Measurements from ENCODE around the gene GLCE.

Gene GLCE

GRCh38 chr15:69172847-69173246 is 12.4 kb downstream of the GLCE start:
- TF ChIP-seq, protein P1, sequence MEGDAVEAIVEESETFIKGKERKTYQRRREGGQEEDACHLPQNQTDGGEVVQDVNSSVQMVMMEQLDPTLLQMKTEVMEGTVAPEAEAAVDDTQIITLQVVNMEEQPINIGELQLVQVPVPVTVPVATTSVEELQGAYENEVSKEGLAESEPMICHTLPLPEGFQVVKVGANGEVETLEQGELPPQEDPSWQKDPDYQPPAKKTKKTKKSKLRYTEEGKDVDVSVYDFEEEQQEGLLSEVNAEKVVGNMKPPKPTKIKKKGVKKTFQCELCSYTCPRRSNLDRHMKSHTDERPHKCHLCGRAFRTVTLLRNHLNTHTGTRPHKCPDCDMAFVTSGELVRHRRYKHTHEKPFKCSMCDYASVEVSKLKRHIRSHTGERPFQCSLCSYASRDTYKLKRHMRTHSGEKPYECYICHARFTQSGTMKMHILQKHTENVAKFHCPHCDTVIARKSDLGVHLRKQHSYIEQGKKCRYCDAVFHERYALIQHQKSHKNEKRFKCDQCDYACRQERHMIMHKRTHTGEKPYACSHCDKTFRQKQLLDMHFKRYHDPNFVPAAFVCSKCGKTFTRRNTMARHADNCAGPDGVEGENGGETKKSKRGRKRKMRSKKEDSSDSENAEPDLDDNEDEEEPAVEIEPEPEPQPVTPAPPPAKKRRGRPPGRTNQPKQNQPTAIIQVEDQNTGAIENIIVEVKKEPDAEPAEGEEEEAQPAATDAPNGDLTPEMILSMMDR (IDR thresholded peaks at IDR 0.05; ENCODE audit: low read depth, low read length) = no peak
- H3K4me3 ChIP-seq (replicated peaks in 1 of 2; ENCODE audit: low read depth in 2 of 2, low read length in 2 of 2) = no peak overlapping the region
- no peak for DNase-seq (ENCODE audit: low read depth in 2 of 2)

DNA sequence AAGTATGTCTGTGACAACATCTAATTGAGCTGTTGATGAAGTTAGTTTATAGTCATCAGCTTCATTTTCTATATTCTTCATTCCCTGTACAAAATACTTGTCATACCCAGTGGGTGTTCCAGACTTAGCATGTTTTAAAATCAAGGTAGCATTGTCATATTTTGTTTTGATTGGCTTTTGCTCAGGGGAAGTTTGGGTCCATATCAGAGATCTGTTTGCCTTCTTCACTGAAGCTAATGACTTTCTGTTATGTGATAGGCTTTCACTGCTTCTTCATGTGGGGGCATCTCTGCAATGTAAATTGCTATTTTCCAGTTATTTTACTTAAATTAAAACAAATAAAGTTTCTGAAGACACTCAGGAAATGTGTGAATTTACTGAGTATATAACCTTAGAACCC is 15.1 kb downstream of the GLCE start:
- DNase-seq (ENCODE audit: low read depth in 2 of 2) = no peak
- TF ChIP-seq, protein P1 (IDR thresholded peaks at IDR 0.05; ENCODE audit: low read depth, low read length) = no peak
- H3K4me3 ChIP-seq (replicated peaks in 1 of 2; ENCODE audit: low read depth in 2 of 2, low read length in 2 of 2) = no peak overlapping the region

- H3K4me3 ChIP-seq (replicated peaks in 1 of 2; ENCODE audit: low read depth in 2 of 2, low read length in 2 of 2) = no peak overlapping the region
- TF ChIP-seq, protein P1 (IDR thresholded peaks at IDR 0.05; ENCODE audit: low read depth, low read length) = no peak
- no peak for DNase-seq (ENCODE audit: low read depth in 2 of 2)
Measured at GRCh38 chr15:69181424-69181823, 21.0 kb downstream of the GLCE start.

DNA sequence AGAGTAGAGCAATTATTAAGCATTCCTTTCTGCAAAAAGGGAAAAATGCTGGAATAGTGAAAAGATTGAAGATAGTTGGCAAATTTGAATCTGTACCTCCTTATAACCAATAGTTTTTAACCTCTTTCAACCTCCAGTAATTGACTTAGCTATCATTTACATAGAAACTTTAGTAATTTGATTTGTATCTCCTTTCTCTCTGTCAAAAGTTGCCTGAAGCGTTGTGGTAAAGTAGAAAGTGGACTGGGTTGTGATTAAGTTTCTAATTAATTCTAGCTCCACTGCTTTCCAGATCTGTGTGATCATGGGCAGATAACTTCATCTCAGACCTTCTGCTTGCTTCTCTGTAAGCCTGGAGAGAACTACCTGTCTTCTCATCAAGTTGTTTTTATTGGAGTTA is 24.8 kb downstream of the GLCE start:
- TF ChIP-seq, protein P1 (IDR thresholded peaks at IDR 0.05; ENCODE audit: low read depth, low read length) = no peak
- no peak for DNase-seq (ENCODE audit: low read depth in 2 of 2)
- no peak overlapping the region for H3K4me3 ChIP-seq (replicated peaks in 1 of 2; ENCODE audit: low read depth in 2 of 2, low read length in 2 of 2)

GRCh38 chr15:69185706-69186105 is 25.3 kb downstream of the GLCE start:
- no peak for DNase-seq (ENCODE audit: low read depth in 2 of 2)
- TF ChIP-seq, protein P1 (IDR thresholded peaks at IDR 0.05; ENCODE audit: low read depth, low read length) = no peak
- no peak overlapping the region for H3K4me3 ChIP-seq (replicated peaks in 1 of 2; ENCODE audit: low read depth in 2 of 2, low read length in 2 of 2)

- TF ChIP-seq, protein P1 (IDR thresholded peaks at IDR 0.05; ENCODE audit: low read depth, low read length) = no peak
- H3K4me3 ChIP-seq (replicated peaks in 1 of 2; ENCODE audit: low read depth in 2 of 2, low read length in 2 of 2) = no peak overlapping the region
- no peak for DNase-seq (ENCODE audit: low read depth in 2 of 2)
Measured at GRCh38 chr15:69189157-69189556, 28.7 kb downstream of the GLCE start.

DNA sequence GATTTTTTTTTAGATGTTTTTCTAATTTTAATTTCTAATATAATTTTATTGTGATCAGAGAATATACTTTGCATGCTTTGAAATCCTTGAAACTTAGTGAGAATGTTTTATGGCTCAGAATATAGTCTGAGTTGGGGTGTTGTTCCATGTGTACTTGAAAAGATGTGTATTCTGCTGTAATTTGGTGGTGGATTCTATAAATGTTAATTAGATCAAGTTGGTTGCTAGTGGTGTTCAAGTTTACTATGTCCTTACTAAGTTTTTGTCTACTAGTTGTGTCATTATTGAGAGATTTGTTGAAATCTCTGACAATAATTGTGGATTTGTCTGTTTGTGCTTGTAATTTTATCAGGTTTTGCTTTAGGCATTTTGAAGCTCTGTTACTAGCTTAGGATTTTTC is 29.7 kb downstream of the GLCE start:
- DNase-seq (ENCODE audit: low read depth in 2 of 2) = no peak
- TF ChIP-seq, protein P1 (IDR thresholded peaks at IDR 0.05; ENCODE audit: low read depth, low read length) = no peak
- no peak overlapping the region for H3K4me3 ChIP-seq (replicated peaks in 1 of 2; ENCODE audit: low read depth in 2 of 2, low read length in 2 of 2)
